ENCODE results near the gene CABLES2.

Gene CABLES2

DNA sequence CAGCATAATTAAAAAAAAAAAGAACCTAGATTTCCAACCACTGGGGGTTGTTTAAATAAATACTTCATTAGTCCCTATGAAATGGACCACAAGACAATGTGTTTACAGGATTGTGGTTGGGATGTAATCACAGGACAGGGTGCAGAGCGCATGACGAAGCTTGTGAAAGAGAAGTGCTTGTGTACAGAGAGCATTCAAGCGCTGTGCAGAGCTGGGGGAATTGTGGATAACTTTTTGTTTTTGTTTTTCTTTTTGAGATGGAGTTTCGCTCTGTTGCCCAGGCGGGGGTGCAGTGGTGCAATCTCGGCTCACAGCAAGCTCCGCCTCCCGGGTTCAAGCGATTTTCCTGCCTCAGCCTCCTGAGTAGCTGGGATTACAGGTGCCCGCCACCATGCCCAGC lies 62.3 kb downstream of the CABLES2 start:
- DNase-seq = no peak

DNA sequence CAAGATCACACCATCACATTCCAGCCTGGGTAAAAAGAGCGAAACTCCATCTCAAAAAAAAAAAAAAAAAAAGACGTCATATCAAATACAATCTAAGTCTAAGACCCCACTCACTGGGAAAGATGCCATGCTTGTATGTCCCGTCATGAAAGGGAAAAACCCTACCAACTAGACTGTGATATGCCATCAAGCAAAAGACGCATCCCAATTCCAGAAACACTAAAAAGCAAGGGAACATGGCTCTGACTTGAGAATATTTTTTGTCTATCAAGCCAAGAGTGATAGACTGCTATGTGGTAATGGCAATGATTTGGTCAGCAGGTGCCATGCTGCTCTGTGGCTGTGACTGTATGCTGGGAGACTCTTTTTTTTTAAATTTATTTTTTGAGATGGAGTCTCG lies 63.0 kb downstream of the CABLES2 start:
- DNase-seq = no peak

DNA sequence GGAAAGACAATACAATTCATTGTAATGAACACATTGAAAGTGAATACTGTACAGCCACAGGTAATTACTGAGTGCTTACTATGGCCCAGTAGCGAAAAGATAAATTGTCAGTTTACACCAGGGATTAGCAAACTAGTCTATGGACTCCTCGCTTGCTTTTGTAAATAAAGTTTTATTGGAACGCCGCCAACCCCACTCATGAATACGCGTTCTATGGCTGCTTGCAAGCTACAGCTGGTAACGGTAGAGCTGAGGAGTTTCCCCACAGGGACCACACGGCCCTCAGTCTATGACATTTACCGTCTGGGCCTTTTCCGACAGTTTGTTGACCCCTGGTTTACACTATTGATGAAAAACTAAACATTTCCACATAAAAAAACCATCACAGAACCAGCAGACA lies 64.2 kb downstream of the CABLES2 start:
- DNase-seq = no peak

DNA sequence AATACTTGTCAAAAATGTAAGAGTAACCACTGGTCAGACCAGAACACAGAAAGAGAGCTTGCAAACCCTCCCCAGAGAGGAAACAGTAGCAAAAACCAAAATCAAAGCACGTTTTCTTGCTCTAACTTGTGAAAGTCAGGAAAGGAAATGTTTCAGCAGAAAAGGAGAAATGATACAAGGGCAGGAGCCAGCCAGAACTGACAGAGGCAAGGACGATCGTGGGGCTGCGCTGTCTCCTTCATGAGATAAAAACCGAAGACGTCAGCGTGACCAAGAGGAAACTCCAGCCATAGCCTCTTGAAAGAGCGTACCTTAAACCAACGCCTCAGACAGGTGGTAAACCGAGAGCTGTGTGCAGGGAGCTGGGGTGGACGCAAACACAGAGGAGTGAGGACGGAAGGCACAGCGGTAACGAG lies 67.4 kb downstream of the CABLES2 start:
- DNase-seq = no peak

Measured in right hindlimb (tissue), 1 donor.